Urinary bladder (tissue), 4 donors: ENCODE measurements around the gene RIBC2. TPM values are rescaled to one million over a fixed set of nuclear protein-coding genes. Genes with fewer than 3 reads are reported as not detected.
A peak's percentile ranks its signal among the peaks of the same experiment; 100 is the strongest.
"Not testable (repeated sequence)": the region's sequence is repeated elsewhere in the genome, so short reads cannot be mapped to it uniquely, and the experiment has no call there.

Experiments
- DNase-seq: peaks from one replicate; pipeline ENCODE4 v3.0.0-alpha.2; 2015; ENCODE audit errors: extremely low spot score
- H3K27ac ChIP-seq: one replicate; pipeline ENCODE4 v1.5.1; 2013; ENCODE audit warnings: low read depth, mild to moderate bottlenecking, moderate library complexity
- H3K36me3 ChIP-seq: one replicate; pipeline ENCODE4 v1.6.1; 2013; ENCODE audit warnings: mild to moderate bottlenecking, moderate library complexity; ENCODE audit not compliant: insufficient read depth
- H3K4me1 ChIP-seq: one replicate; pipeline ENCODE4 v1.6.1; 2013; ENCODE audit warnings: mild to moderate bottlenecking, moderate library complexity; ENCODE audit not compliant: insufficient read depth
- H3K4me3 ChIP-seq: one replicate; pipeline ENCODE4 v1.5.1; 2013; ENCODE audit warnings: low read depth, low read length
- WGBS: extraction: QIAGEN DNeasy Blood & Tissue Kit; methylation state at CpG from one replicate; pipeline ENCODE4 v1.1.7; 2013; 5-methylcytosine and 5-hydroxymethylcytosine counted together
- polyA plus RNA-seq: library from polyadenylated mRNA; stranded (reverse); fragments of 200-250 nt; gene quantifications from one replicate; pipeline ENCODE4 v1.2.3, GENCODE V29; 2013
- total RNA-seq: library from RNA; depleted of rRNA; stranded (reverse); fragments of >200 nt; gene quantifications from one replicate; pipeline ENCODE4 v1.2.3, GENCODE V29; 2014
- donor health status: healthy with polysubstance abuse.
- donor health status: healthy.

Gene RIBC2
- total and polyA plus RNA-seq, 2 donors, result 0.51 to 3.1 TPM

DNA sequence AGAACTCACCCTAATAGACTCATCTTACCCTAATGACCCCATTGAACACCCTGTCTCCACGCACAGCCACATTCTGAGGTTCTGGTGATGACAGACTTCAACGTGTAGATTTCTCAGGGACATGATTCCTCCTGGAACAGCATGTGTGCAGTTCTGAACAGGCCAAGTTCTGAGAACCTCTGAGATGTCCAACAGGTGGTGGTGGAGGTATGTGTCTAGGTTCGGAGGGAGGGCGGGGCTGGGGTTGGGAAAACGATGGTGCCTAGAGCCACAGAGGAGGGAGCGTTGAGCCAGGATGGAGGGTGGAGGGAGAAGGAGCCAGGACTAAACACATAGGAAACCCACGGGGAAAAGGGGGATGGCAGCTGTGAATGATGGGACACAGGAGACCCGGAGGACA lies 45.7 kb downstream of the RIBC2 start:
- Histone ChIP-seq H3K36me3 (no peaks in the 10 kb centered on the region), H3K4me1 (no peaks in the 10 kb centered on the region), H3K4me3 (no peak overlapping the region), H3K27ac (no peak overlapping the region)
- WGBS, result 91% methylated on average over 8 of the region's 8 CpGs
- no peak for DNase-seq

DNA sequence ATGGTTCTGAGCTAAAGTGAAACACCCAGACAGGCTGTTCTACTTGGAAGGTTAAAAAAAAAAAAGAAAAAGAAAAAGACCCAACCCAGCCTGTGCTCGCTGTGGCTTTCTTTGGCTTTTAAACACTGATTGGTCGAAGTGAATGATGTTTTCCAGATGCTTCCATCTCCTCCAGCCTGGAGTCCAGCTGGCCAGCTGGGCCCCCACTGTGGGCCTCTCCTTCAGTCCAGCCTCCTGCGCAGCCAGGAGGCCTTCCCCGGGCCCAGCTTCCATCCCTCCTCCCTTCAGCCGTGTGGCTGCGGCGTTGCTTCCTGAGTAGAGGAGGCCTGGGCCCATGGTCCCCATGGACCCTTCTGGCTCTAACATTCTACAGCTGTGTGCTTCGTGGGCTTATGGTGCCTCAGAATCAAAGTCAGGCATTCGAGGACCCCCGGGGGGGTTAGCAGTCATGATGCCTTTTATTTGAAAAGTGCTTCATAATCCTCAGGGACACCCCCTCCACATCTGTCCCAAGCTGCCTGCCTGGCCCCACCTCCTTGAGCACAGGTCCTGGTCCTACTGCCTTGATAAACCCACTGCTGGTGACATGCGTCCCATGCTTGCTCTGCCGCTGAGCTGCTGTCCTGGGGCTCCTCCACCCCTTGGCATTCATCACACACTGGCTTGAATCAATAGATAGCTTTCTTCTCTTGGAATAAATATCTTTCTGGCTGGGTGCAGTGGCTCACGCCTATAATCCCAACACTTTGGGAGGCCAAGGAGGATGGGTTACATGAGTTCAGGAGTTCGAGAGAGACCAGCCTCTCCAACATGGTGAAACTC lies 47.0 kb downstream of the RIBC2 start:
- DNase-seq, result peak; percentile 83
- Histone ChIP-seq H3K27ac (peak overlapping the region; percentile 44), H3K4me3 (no peak overlapping the region), H3K4me1 (no peaks in the 10 kb centered on the region), H3K36me3 (no peaks in the 10 kb centered on the region)
- 43% methylated on average over 14 of the region's 14 CpGs for WGBS

DNA sequence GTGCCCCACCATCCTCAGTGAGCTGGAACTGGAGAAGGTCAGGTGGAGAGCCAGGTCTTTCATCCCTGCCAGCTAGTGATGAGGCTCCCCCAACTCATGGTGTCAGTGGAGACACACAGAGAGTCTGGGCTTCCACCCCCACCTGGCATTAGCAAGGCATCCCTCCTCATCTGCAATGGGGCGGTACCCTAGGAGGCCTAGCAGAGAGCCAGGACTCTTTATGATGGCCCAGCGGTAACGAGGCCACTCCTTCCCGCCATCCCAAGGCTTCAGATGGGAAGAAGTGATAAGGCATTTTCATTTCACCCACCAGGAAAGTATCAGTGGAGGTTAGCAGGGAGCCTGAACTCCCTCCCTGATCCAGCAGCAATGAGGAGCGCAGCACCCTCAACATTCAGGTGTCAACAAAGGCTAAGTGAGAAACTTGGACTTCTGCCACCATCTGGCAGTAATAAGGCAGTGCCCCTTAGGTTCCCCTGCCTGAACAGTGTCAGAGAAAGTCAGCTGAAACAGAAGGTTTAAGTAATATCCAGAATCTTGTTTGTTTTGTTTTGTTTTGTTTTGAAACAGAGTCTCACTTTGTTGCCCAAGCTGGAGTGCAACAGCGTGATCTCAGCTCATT lies 48.7 kb downstream of the RIBC2 start:
- H3K36me3 ChIP-seq, result no peaks in the 10 kb centered on the region
- no peak overlapping the region for H3K27ac ChIP-seq
- H3K4me3 ChIP-seq, result no peak overlapping the region
- WGBS, result 77% methylated on average over 6 of the region's 6 CpGs
- no peaks in the 10 kb centered on the region for H3K4me1 ChIP-seq
- no peak for DNase-seq

DNA sequence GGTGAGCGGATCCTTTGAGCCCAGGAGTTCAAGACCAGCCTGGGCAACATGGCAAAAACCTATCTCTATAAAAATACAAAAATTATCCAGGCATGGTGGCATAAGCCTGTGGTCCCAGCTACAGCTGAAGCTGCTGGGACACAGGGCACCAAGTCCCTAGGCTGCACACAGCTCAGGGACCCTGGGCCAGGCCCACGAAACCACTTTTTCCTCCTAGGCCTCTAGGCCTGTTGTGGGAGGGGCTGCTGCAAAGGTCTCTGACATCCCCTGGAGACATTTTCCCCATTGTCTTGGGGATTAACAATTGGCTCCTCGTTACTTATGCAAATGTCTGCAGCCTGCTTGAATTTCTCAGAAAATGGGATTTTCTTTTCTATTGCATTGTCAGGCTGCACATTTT lies 50.2 kb downstream of the RIBC2 start:
- H3K27ac ChIP-seq, DNase-seq, H3K4me1 ChIP-seq, H3K36me3 ChIP-seq, H3K4me3 ChIP-seq: not testable (repeated sequence)
- WGBS, result 97% methylated on average over 3 of the region's 3 CpGs

DNA sequence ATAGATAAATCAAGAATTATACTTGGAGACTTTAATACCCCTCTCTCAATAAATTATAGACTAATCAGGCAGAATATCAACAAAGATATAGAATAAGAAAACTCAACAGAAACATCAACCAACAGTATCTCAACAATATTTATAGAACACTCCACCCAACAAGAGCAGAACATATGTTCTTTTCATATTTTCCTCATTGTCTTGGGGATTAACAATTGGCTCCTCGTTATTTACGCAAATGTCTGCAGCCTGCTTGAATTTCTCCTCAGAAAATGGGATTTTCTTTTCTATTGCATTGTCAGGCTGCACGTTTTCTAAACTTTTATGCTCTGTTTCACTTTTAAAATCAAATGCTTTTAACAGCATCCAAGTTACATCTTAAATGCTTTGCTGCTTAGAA lies 52.1 kb downstream of the RIBC2 start:
- DNase-seq, result no peak
- no peaks in the 10 kb centered on the region for H3K36me3 ChIP-seq
- WGBS, result 54% methylated on average over 3 of the region's 3 CpGs

DNA sequence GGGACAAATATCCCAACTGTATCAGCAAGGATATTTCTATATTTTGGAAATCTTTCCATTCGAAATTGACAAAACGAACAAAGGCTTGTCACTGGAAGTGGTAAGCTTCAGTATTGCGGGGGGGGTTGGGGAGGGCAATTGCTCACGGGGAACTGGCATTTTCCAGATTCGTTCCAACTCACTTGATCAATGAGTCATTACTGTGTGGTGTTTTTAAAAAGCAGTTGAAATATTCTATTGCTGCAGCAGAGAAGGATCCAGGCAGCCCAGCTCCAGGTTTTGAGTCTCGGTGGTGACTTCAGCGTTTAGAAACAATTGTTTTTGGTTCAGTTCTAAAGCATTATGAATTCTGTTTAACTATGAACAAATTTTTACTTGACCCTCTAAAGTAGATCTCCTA lies 55.4 kb downstream of the RIBC2 start:
- Histone ChIP-seq H3K27ac (no peak overlapping the region), H3K4me3 (no peak overlapping the region), H3K36me3 (no peaks in the 10 kb centered on the region), H3K4me1 (peaks cover 3% of the 10 kb centered on the region)
- 53% methylated on average over 7 of the region's 7 CpGs for WGBS
- no peak for DNase-seq

More for the DNA sequence above, 52.1 kb downstream of the RIBC2 start:
- H3K4me3 ChIP-seq, result no peak overlapping the region
- H3K27ac ChIP-seq, result no peak overlapping the region
- H3K4me1 ChIP-seq, result no peaks in the 10 kb centered on the region

DNA sequence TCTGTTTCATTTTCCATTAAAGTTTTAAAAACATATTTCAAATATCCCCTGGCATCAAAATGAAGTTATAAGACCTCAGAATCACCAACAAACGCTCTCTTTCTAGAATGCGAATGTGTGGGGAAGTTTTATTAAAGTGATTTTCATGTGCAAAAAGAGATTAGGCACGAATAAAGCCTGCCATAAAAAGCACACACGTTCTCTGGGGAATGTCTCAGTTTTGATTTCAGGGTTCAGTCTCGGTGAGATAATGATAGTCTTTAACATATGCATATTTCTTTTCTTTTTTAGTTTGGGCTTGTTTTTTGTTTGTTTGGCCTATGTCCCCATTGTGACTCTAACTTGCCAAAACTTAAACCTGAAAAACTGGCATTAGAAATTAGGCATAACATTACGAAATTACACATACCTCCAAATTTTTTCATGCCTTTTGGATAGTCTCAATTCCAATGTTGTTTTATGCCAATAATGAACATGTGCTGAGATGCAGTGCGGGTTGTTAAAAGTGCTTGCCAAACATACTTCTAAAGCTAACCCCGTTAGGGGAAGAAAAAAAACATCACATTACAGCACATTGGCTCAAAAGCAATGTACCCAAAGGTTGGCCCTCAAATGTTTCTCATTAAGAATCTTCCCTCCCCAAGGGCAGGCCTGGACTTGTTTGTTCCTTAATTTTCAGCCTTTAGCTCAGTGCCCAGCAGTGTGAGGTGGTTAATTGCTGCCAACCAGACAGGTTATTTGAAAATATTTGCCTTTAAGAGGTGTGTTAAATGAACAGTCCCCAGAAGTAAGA lies 56.0 kb downstream of the RIBC2 start:
- Histone ChIP-seq H3K36me3 (no peaks in the 10 kb centered on the region), H3K4me3 (no peak overlapping the region), H3K4me1 (peaks cover 3% of the 10 kb centered on the region), H3K27ac (peak overlapping the region; percentile 44)
- DNase-seq, result no peak
- 39% methylated on average over 8 of the region's 8 CpGs for WGBS

DNA sequence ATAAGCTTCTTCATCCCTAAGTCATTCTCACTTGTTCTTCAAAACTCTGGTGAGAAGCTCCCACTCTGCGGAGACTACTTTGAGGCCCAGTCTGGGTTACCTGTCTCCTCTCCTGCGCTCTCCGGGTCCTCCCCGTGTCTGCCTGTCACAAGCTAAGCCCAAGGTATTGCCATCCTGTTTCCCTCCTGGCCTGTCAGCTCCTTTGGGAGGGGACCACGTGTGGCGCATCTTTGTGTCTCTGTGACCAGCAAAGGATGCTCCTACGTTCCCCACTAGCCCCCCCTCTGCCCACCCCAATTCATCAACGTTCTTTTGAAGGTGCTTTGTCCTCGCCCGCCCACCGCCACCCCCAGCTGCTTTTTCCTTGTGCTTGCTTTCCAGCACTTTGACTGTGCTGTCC lies 57.4 kb downstream of the RIBC2 start:
- Histone ChIP-seq H3K27ac (no peak overlapping the region), H3K4me1 (peaks cover 3% of the 10 kb centered on the region), H3K36me3 (no peaks in the 10 kb centered on the region), H3K4me3 (no peak overlapping the region)
- DNase-seq, result no peak
- WGBS, result 83% methylated on average over 11 of the region's 11 CpGs

DNA sequence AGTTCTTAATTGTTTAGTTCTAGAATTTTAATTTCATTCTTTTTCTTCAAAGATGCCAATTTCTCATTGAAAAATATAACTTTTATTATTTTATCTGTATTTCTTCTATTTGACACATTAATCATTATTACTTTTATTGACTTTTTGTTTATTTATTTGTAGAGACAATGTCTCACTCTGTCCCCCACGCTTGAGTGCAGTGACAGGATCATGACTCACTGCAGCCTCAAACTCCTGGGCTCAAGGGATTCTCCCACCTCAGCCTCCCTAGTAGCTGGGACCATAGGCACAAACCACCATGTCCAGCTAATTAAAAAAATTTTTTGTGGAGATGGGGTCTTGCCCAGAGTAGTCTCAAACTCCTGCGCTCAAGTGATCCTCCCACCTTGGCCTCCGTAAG lies 58.9 kb downstream of the RIBC2 start:
- Histone ChIP-seq H3K4me1 (peaks cover 3% of the 10 kb centered on the region), H3K4me3 (no peak overlapping the region), H3K36me3 (no peaks in the 10 kb centered on the region), H3K27ac (no peak overlapping the region)
- DNase-seq, result no peak
- WGBS, result 95% methylated on average over 3 of the region's 3 CpGs

DNA sequence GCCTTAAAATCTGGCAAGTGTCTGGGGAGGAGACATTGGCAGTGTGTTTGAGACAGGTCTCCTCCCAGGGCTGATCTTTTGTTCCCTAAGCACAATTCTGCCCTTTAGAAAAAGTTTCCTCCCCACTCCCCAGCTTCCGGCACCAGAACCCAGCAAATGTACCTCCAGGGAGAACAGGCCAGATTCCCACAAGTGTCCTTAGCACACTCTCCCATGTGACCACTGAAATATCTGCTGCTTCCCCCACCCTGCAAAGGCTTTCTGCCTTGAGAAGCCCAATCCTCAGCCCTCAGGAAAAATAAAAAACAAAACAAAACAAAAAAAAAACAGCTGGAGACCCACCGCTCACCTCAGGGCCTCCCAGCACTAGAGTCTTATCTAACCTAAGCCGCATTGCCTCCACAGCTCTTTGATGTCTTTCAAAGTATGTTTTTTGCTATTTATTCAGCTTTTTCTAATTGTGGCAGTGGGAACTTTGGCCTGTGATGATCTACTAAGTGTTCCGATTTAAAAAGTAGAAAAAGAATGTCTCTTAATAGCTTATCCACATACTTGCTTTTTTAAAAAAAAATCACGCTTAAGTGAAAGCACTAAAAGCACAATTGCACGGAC lies 60.2 kb downstream of the RIBC2 start:
- peak overlapping the region; percentile 29 for H3K27ac ChIP-seq
- no peaks in the 10 kb centered on the region for H3K36me3 ChIP-seq
- H3K4me1 ChIP-seq, result peaks cover 3% of the 10 kb centered on the region
- 73% methylated on average over 6 of the region's 6 CpGs for WGBS
- DNase-seq, result no peak
- H3K4me3 ChIP-seq, result no peak overlapping the region

DNA sequence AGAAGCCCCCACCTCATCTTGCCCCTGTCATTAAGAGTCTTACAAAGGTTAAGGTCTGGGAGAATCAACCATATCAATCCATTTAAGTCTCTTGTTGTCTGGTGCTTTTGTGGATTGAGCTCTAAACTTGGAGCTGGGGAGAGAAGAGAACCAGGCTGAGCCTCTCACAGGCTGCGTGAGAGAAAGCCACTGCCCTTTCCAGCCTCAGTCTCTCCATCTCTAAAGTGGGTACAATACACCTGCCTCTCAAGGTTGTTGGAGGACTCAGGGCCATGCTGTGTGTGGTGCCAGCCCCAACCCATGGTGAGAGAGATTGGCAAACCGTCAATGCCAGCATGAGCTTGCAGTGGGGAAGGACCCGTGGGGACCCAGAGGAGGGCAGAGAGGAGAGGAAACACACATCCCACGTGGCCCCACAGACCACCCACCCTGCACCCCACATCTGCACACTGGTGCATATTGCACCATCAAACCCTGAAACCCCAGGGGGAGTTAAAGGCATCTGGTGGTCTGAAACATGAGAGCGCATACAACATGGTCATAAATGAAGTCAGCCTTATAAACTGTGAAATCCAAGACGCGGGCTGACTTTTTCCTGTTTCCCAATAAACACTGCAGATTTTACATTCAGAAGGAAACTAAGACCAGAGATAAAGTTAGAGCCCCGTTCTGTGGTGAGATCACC lies 61.7 kb downstream of the RIBC2 start:
- 52% methylated on average over 8 of the region's 8 CpGs for WGBS
- no peak for DNase-seq
- no peaks in the 10 kb centered on the region for H3K36me3 ChIP-seq
- no peak overlapping the region for H3K4me3 ChIP-seq
- no peak overlapping the region for H3K27ac ChIP-seq
- H3K4me1 ChIP-seq, result peaks cover 3% of the 10 kb centered on the region

DNA sequence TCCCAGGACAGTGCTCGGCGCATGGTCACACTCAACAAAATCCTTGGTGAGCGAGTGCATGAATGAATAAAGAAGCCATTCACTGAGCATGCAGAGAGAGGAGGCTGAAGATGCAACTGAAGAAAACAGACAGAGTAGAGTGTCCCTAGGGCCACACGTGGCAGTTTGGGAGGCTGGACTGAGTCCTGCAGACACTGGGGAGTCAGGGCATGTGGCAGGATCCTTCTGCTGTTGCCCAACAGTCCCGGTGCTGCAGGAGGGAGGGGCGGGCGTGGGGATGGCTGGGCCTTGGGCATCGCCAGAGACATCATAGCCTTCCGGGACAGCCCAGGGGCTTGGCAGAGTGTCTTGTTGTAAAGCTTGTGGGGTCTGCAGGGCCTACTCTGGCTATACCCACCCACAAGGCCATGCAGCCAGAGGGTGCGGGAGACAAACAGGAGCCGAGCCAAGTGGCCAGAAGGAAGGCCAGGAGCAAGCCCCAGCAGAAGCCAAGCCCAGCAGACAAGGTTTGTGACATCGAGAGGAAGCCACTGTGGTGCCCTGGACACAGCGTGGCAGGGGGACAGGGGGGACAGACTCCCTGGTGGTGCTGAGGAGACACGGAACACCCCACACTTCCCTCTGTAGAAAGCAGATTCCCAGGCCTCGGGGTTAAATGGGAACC lies 62.5 kb downstream of the RIBC2 start:
- DNase-seq, result no peak
- no peaks in the 10 kb centered on the region for H3K36me3 ChIP-seq
- H3K4me3 ChIP-seq, result no peak overlapping the region
- WGBS, result 73% methylated on average over 15 of the region's 15 CpGs
- H3K4me1 ChIP-seq, result peaks cover 3% of the 10 kb centered on the region
- no peak overlapping the region for H3K27ac ChIP-seq

DNA sequence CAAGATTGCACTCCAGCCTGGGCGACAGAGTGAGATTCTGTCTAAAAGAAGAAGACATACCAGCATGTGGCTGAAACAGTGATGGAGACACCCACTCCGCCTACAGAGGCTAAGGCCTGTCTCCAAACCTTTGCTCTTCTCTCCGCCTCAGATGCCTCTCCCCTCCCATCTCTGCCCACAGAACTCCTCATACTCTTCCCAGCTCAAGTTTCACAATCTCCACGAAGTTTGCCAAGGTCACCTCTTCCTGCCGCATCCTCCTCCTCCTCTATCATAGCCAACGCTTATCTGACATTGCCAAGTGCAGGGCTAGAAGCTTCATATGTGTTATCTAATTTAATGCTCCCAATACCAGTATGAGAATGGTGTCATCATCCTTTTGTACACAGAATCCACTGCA lies 63.3 kb downstream of the RIBC2 start:
- H3K27ac ChIP-seq, result no peak overlapping the region
- H3K4me3 ChIP-seq, result no peak overlapping the region
- 77% methylated on average over 6 of the region's 6 CpGs for WGBS
- H3K4me1 ChIP-seq, result peaks cover 3% of the 10 kb centered on the region
- H3K36me3 ChIP-seq, result no peaks in the 10 kb centered on the region
- DNase-seq, result no peak
